Sigmoid colon (tissue), 3 donors: ENCODE results near the gene UNC93B1.

ENCODE experiments used
- CTCF ChIP-seq, 4 experiments: fragments of 450-650 bp in 3 of 4; fragments of 200-600 bp in 1 of 4; IDR thresholded peaks; one replicate each; pipeline ENCODE4 v1.5.1; 2016 to 2019; ENCODE audit warnings: antibody characterized with exemption in 4 of 4, mild to moderate bottlenecking in 3 of 4, moderate library complexity in 2 of 4
- POLR2A ChIP-seq, 2 donors: fragments of 450-650 bp; IDR thresholded peaks; one replicate each; pipeline ENCODE4 v1.6.1; 2016; ENCODE audit warnings: antibody characterized with exemption in 2 of 2, mild to moderate bottlenecking in 2 of 2, moderate library complexity in 2 of 2

- TF ChIP-seq POLR2A (IDR thresholded peaks at IDR 0.05) = no peak
- TF ChIP-seq CTCF (IDR thresholded peaks at IDR 0.05) = no peak
These were observed 846 bp upstream of the UNC93B1 start for GRCh38 chr11:68004551-68005335.
